DMS153 (cell line): Measurements from ENCODE around the gene ZMYM5.
"Not testable (repeated sequence)": the region's sequence is repeated elsewhere in the genome, so short reads cannot be mapped to it uniquely, and the experiment has no call there.

ENCODE experiments used
- DNase-seq: peaks from one replicate; lab custom pipeline; 2025; lab: John Stamatoyannopoulos, UW

ZMYM5 gene

DNA sequence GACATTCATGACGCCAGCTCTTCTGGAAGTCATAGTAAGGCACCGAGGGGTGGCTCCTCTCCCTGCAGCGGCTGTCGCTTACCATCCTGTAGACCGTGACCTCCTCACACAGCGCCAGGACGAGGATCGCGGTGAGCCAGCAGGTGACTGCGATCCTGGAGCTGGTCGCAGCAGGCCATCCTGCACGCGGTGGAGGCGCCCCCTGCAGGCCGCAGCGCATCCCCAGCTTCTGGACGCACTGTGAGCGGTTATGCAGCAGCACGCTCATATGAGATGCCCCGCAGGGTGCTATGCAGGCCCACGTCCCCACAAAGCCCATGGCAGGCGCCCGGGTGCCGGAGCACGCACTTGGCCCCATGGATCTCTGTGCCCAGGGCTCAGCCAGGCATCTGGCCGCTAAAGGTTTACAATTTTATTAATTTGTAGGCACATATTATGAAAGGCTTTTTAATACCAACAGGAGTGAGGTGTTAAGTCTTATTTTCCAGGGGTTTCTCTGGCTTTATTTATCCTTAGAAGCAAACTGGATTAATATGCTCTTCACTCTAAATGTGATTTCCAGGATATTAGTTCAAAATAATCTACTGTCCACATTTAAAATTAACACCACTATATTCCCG is 45.1 kb downstream of the ZMYM5 start:
- no peak for DNase-seq

DNA sequence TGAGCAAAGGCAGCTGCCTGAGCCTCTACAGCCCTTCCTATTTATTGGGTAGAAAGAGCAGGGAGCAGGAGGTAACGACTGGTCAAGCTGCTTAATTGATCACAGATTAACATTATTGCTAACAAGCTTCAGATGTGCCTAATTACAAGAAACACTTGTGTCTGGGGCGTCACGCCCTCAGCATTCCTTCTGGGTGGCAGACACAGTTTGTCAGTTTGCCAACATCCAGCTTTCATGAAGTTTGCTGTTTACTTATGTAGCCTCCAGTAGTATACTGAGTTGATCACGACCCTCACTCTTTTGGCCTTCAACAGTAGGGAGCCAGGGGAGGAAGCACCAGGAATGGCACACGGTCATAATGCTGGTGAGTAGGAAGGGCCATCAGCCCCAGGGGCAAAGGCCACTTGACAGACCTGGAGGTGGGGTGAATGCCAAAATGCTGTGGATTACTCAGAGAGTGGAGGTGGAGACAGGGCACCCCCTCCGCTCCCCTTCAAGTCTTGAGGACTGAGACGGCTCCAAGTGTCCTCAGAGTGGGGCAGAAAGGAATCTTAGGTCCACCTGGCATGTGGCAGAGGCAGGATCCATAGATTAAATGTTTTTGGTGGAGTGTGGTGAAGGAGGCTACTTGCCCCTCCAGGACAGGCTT is 45.8 kb downstream of the ZMYM5 start:
- DNase-seq: no peak

DNA sequence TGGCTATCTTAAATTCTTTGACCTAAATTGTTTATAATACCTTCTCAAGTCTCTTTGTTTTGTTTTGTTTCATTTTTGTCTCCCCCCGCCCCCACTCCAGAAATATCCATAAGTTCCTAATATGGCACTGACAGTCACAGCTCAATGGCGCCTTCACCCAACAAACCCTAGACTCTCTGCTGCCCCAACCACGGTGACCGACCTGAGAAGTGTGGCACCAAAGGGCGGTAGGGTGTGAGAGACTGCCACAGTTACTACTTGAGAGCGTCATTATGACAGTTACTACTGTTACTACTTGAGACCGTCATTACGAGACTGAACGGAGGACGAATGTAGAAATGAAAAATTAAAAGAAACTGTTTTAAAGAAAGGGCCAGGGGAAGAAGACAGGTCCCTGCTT is 46.3 kb downstream of the ZMYM5 start:
- DNase-seq: no peak

DNA sequence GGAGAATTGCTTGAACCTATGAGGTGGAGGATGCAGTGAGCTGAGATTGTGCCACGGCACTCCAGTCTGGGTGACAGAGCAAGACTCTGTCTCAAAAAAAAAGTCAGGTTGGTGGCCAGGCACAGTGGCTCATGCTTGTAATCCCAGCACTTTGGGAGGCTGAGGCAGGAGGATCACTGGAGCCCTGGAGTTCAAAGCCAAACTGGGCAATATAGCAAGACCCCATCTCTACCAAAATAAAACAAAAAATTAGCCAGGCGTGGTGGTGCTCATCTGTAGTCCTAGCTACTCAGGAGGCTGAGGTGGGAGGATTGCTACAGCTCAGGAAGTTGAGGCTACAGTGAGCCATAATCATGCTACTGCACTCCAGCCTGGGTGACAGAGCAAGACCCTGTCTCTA is 47.6 kb downstream of the ZMYM5 start:
- not testable (repeated sequence) for DNase-seq

DNA sequence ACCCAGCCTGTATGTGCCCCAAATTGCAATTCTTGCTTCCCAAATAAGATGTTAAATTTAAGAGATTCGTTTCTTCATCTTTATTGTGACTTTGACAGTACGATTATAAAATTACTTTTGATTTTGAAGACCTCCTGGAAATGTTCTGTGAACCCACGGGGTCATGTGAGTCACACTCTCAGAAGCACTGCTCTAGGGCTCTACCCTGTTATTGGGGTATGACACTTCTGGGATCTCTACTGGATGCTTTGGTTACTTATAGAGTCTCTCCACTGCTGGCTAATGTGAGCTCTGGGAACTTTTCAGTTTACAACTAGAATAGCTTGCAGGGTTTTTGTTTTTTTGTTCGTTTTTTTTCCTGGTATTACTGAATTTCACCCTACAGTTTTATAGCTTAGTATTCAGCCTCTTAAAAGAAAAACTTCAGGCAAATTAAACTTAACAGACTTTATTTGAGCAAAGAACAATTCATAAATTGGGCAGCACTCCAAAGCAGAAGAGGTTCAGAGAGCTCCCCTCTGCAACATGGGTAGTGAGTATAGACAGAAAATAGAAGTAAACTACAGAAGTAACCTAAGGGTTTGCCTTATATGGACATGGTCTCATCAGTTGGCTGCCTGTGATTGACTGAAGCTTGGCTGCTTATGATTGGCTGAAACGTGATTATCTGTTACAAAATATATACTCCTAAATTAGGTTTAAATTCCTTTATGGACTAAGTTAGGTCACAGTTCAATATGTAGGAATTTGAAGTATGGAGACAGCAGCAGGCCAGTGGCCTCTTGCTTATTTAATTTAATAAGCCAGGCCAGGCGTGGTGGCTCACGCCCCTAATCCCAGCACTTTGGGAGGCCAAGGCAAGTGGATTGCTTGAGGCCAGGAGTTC is 52.2 kb downstream of the ZMYM5 start:
- DNase-seq: no peak

DNA sequence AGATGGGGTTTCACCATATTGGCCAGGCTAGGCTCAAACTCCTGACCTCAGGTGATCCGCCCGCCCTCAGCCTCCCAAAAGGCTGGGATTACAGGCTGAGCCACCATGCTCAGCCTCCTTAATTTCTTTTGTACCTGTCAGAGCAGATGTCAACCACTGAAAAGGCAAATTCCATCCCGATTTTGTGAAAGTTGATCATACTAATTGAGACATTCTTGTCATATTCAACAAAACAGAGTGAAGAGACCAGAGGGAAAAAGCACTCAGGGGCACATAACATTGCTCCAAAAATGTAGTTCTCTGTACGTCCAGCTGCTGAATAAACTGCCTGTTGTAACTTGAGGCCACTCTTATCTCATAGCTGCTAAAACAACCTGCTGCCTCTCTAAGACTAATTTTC is 53.3 kb downstream of the ZMYM5 start:
- no peak for DNase-seq

DNA sequence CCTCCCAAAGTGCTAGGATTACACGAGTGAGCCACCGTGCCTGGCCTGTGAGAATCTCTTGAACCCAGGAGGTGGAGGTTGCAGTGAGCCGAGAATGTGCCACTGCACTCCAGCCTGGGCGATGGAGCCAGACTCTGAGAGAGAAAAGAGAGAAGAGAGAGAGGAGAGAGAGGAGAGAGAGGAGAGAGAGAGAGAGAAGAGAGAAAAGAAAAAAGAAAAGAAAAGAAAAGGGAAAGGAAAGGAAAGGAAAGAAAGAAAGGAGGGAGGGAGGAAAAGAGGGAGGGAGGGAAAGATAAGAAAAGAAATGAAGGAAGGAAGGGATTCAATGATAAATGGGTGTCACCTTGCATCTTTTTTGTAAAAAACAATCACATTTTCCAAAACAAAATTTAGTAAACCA is 57.7 kb downstream of the ZMYM5 start:
- no peak for DNase-seq

DNA sequence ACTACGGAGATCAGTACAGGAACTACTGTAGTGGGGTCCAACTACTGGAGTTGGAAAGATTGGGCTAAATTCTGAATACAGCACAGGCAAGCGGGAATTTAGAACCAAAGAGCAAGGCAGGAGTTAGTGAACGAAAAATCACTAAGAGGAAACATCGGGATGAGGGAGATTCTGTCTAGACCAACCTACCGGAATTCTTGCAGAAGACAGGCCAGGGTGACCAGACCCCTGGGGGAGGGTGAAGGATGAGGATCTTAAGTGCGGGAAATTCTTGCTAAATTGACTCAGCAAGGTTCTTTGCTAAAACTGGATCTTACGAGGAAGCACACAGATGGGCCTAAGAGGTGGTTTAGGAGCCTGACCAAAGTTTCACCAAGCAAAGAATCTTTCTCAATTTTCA is 67.5 kb downstream of the ZMYM5 start:
- no peak for DNase-seq

DNA sequence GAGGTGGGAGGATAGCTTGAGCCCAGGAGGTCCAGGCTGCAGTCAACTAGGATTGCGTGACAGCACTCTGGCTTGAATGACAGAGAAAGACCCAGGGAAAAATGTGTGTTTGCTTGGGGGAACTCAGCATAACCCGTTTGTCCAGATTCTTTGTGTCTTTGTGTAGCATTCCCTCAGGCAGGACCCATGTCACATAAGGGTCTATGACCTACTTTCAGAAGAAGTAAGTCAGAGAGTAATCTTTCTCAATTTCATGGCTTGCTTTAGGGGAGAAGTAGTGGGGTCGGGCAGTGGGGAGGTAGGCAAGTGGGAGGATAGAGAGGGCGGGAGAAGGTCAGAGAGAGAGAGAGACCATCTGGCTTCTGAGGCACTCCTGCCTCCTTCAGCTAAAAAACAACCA is 68.8 kb downstream of the ZMYM5 start:
- DNase-seq: no peak

DNA sequence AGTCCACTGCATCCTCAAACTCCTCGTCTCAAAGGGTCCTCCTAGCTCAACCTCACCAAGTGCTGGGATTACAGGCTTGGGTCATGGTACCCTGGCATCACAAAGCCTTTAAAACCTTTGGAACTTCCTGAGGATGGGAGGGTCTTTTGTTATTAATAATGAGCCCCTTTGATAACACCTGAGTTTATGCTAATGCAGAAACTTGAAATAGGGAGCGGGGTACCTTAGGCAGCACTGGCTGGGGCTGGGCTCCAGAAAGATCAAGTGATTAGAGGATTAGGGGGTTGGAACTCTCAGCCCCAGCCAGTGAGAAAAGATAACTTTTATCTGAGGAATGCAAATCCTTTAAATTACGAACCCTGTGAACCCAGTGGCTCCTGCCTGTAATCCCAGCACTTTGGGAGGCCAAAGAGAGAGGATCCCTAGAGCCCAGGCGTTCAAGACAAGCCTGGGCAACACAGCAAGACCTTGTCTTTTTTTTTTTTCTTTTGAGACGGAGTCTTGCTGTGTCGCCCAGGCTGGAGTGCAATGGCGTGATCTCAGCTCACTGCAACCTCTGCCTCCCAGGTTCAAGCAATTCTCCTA is 71.4 kb downstream of the ZMYM5 start:
- no peak for DNase-seq

DNA sequence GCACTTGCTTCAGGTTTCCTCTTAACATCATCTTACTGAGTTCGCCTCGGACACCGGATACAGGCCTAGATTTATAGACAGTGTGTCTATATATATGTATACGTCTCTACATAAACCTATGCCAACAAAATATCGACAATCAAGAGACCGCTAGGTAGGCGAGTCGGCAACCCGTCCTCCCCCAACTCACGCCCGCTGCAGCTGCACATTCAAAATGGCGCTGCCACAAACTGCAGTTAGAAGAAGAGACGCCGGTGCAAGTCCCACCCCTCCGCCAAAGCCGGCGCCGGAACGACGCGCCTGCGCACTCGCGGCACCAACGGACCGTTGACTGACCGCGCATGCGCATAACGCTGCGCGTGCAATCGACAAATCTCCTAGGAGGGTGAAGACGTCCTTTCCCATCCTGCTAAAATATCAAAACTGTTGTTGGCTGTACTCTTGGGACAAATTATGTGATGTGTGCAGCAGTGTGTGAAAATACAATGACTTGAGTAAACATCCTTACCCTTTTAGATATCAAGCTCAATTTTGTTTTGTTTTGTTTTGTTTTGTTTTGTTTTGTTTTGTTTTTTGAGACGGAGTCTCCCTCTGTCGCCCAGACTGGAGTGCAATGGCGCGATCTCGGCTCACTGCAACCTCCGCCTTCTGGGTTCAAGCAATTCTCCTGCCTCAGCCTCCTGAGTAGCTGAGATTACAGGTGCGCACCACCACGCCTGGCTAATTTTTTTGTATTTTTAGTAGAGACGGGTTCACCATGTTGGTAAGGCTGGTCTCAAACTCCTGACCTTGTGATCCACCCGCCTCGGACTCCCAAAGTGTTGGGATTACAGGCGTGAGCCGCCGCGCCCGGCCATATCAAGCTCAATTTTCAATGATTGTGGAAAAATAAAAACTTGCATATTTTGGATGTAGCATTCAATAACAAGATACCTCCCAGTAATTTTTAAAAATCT is 80.4 kb downstream of the ZMYM5 start, which contains the start of gene PSPC1:
TSS of gene PSPC1 (minus strand) at position 219 of the 956 bp plus-strand sequence. CDS start at position 31, 188 bp downstream.
- peak; percentile 91 for DNase-seq

DNA sequence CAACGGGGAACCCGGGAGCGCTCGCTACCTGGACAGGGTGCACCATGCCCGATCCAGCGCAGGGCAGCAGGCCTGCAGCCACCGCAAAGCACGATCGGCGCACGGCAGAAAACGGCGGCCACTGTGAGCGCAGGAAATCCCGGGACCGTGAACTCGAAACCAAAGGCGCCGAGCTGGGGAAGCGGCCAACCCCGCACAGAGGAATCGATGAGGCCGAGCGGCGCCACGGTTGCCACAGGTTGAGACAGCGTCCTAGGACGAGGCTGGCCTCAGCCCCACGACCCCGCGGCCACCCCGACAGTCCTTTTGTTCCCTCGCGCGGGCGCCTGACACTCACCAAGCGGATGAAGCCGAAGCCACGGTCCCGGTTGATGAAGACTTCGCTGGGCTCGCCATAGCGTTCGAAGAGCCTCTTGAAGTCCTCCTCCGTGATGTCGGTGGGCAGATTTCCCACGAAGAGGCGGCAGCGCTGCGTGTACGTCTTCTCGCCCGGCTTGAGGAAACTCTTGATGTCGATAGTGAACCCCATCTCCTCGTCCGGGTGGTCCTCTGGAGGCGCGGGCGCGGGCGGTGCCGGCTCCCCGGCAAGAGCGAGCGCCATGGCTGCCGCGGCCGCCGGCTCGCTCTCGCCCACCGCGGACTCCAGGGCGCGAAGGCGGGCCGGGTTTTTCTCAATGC is 81.3 kb downstream of the ZMYM5 start:
- peak; percentile 34 for DNase-seq

DNA sequence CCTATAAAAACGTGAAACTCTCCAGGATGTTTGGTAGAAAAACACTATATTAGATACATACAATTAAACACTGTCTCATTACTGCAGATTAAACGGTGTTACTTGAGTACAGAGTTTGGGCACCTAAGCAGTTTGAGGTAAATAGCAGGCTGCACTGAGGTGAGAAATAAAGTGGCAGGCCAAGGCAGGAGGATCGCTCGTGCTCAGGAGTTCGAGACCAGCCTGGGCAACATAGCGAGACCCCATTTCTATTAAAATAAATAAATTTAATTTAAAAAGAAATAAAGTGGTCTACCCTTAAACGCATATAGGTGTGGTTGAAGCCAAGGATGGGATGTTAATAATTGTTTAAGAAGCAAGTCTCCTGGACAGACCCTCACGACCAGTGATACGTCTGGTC is 81.9 kb downstream of the ZMYM5 start:
- no peak for DNase-seq

DNA sequence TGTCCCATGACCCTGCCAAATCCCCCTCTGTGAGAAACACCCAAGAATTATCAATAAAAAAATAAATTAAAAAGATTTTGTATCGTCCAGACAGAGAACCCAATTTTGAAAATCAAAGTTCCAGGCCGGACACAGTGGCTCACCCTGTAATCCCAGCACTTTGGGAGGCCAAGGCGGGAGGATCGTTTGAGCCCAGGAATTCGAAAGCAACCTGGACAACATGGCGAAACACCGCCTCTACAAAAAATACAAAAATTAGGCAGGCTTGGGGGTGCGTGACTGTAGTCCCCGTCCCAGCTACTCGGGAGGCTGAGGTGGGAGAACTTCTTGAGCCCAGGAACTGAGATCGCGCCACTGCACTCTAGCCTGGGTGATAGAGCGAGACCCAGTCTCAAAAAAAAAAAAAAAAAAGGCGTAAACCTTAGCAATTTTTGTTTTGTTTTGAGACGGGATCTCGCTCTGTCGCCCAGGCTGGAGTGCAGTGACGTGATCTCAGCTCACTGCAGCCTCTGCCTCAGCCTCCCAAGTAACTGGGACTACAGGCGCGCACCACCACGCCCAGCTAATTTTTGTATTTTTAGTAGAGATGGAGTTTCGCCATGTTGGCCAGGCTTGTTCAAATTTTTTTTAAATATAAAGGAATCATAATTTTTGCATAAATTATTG is 82.6 kb downstream of the ZMYM5 start:
- DNase-seq: not testable (repeated sequence)
